GM12801 (cell line): Measurements from ENCODE around the gene APBB1.

Experiments used
- TF ChIP-seq, protein P1 (sequence below): IDR thresholded peaks from one replicate; pipeline ENCODE4 v1.5.1; 2011; ENCODE audit warnings: control low read depth; ENCODE audit not compliant: insufficient read length; ENCODE audit errors: extremely low read depth

APBB1 gene

DNA sequence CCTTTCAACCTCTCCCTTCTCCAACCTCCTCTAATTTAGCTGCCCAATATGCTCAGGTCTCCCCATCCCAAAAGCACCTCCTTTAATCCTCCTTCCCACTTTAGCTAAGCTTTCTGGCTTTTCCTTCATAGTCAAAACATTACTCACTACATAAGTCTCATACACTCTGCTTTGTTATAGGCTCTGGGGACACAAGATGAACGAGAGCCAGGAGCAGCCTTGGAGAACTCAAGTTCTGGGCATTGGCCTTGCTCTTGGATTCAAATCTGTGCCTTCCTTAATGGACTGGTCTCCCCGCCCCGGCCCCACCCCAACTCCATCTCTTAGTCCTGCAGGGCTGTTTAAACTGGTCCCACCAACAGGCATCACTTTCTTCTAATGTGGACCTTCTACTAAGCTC, 33.3 kb upstream of the APBB1 start:
- TF ChIP-seq, protein P1, sequence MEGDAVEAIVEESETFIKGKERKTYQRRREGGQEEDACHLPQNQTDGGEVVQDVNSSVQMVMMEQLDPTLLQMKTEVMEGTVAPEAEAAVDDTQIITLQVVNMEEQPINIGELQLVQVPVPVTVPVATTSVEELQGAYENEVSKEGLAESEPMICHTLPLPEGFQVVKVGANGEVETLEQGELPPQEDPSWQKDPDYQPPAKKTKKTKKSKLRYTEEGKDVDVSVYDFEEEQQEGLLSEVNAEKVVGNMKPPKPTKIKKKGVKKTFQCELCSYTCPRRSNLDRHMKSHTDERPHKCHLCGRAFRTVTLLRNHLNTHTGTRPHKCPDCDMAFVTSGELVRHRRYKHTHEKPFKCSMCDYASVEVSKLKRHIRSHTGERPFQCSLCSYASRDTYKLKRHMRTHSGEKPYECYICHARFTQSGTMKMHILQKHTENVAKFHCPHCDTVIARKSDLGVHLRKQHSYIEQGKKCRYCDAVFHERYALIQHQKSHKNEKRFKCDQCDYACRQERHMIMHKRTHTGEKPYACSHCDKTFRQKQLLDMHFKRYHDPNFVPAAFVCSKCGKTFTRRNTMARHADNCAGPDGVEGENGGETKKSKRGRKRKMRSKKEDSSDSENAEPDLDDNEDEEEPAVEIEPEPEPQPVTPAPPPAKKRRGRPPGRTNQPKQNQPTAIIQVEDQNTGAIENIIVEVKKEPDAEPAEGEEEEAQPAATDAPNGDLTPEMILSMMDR = no peak

DNA sequence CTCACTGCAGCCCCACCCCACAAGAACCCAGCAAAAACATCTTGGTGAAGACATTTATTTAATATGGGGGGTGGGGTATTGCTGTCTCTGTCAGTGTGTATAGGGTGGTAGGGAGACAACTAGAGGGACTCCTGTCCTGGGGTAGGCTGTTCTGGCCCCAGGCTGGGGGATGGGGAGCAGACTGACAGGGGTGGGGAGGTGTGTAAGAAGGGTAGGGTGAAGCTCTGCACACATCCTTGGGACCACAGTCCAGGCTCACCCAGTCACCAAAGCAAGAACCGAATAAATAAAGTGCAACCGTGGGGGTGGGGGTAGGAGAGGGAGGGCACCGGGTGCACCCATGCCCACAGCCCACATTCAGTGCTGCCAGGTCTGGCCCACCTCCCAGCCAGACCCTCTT, 29.7 kb upstream of the APBB1 start:
- TF ChIP-seq, protein P1 = no peak

DNA sequence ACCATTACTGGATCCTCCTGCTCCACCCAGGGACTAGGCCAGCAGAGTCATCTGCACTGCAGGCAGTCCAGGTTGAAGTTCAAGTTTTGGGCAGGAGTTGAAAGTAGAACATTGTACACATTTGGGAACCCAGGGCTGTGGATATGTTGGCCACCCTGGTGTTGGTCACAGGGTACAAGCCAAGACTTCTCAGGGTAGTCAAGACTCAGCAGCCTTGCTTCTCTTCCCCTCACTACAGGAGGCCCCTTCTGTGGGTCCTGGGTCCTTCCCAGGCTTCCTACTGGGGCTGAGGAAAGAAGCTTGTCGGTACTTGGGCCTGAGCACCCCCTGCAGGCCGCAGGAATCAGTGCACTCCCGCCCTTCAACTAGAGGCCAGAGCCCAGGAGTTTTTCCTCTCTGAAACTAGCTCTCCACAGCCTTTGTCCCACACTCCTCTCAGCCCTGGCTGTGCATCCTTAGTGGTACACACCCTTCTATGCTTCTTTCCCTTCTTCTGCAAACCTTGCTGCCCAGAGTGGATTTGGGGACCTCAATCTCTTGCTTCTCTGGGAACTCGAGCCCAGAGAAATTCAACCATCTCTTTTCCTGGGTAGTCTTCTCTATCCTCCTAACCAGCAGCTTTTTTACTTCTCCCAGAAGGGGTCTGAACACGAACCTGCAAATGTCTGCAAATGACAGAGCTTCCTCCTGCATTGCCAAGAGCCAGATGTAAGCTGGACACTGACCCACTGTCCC, 24.5 kb upstream of the APBB1 start:
- TF ChIP-seq, protein P1 = peak; percentile 11

DNA sequence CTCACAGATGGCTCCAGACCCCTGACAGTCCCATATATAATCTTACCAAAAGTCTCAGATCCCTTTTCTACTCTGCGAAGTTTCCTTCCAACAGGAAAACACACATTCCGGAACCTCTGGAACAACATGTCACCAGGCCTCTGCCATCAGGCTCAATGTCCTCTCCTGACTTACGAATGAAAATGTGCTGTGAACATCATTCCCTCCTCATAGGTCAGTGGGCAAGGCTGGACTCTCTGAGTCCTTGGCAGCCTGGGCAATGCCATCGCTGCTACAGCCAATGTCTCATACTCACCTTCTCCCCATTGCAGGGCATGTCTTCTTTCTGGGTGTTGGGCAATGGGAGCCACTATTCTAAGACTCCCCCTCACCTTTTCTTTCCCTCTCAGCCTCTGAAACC, 23.5 kb upstream of the APBB1 start:
- TF ChIP-seq, protein P1 = no peak

DNA sequence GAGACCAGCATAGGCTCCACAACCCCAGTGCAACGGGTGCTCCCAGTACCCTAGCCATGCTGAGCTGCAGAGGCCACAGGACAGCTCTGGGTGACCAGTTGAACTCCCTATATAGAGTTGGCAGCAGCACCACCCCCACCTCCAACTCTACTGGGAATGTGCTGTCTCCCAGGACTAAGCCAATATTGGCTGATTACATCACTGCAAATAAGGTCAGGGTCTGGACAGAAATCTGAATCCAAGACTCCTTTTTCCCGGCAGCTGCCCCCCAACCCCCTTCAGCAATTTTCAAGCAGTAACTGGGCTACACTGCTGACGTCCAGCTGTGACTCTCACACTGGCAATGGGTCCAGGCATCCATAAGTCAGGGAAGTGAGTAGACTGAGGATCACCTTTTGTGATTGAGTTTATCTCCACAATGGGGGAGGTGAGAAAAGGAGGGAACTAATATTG, 22.0 kb upstream of the APBB1 start, which contains the start of gene HPX:
TSS of gene HPX (minus strand) at position 82 of the 453 bp plus-strand sequence. CDS start at position 58, 24 bp downstream.
- TF ChIP-seq, protein P1 = no peak

DNA sequence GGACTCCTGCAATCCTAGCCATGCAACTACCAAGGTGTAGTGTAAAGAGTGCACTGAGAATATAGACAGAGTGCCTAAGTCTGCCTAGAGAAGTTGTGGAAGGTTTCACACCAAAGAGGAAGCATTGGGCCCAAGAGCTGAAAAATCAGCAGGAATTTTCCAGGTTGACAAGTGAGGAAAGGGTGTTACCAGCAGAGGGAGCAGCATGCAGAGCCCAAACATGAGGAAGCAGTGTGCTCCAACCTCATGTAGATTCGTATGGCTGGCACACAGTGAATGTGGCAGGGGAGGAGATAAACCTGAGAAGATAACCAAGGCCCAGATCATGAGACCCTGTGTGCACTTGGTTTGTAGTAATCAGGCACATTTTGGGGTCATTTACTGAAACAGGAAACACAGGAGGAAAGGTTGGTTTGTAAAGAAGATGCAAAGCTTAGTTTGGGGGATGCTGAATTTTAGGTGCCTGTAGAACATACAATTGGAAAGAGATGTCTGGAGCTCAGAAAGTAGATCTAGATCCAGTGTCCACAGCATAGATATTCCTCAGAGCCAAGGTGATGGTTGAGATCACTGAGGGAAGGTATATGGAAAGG, 20.2 kb upstream of the APBB1 start:
- TF ChIP-seq, protein P1 = no peak

DNA sequence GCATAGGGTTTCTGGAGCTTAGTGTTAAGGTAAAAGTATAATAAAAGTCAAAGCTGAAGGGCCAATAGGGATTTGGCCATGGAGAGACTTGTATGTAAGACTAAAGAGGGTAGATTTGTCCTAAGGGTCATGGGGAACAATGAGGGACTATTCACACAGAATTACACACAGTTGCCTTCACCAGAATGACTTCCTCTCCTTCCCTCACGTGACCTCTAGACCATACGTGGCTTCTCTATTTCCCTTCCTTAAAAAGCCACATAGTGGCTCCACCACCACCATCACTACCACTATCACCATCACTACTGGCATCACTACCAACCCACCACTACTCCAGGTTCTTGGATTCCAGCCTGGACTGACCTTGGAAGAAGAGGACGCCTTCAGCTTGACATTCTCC, 19.1 kb upstream of the APBB1 start:
- TF ChIP-seq, protein P1 = no peak
